Suppressor macrophage treated with lipopolysaccharide for 4 hours (primary cell): ENCODE measurements around the gene UTP3.
"Not testable (repeated sequence)": the region's sequence is repeated elsewhere in the genome, so short reads cannot be mapped to it uniquely, and the experiment has no call there.

Source experiments
- DNase-seq: peaks from one replicate; pipeline ENCODE4 v3.0.0-alpha.2; 2020

UTP3 gene

DNA sequence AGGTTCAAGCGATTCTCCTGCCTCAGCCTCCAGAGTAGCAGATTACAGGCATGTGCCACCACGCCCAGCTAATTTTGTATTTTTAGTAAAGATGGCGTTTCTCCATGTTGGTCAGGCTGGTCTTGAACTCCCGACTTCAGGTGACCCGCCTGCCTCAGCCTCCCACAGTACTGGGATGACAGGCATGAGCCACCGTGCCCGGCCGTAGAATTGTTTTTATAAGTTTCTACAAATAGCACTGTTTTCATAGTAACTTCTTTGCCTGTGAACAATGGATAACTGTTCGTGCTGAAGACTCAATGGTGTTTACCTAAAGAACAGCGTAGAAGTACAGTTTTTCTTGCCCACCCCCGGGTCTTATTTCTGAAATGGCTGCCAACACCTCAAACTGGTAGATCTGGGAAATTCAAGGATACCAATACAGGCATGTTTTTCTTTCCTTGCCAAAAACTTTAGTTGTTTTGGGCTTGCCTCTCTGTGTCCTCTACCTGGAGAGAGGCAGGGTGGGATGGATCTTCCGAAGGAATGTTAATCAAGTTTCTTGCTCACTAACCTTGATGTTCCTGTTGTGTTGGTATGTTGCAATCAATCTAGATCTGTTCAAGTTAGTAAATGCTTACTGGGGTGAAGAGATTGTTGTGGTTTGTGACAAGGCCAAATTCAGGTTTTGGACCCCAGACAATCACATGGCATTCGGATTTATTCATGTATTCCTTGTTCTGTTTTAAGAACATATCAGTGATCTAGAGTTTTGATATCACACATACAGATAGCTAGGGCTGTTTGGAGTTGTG lies 30.7 kb downstream of the UTP3 start:
- no peak for DNase-seq

DNA sequence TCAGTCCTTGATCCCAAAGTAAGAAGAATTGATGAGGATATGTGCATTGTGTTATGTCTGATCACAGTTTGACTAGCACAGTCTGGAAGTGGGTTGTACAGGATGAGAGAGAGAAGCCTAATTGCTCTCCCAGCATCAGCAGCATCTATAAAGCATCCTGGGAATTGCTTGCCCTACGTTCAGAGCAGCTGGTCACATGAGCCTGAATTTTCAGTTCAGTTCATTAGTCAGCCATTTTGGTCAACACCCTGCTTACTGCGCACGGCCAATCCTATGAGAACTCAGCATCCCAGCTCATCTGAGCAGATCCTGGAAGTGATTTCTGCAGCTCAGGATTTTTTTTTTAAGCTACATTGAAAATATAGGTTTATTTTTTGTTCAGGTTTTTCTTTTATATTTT lies 33.4 kb downstream of the UTP3 start, which contains the start of gene RUFY3:
TSS of gene RUFY3 (plus strand) at position 218 of the 400 bp plus-strand sequence. CDS start 610 bp downstream, outside the sequence.
- DNase-seq = no peak

DNA sequence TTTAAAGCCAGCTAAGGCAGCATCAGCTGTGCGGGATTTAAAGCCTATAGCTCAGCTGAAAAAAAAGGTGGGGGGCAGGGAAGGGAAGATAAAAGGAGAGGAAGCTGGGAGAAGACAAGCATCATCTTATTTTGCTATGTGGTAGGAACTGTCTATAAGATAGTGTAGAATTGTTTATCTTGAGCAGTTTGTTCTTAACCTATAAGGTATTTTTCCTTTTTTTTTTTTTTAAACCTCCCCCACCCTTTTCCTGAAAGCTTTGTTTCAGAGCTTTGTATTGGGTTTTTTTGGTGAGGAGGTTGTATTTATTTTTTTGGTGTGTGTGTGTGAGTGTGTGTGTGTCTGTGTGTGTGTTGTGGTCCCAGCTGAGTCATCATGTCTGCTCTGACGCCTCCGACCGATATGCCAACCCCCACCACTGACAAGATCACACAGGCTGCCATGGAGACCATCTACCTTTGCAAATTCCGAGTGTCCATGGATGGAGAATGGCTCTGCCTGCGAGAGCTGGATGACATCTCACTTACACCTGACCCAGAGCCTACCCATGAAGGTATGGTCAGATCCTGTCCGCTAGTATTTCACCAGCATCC lies 34.0 kb downstream of the UTP3 start:
- no peak for DNase-seq

DNA sequence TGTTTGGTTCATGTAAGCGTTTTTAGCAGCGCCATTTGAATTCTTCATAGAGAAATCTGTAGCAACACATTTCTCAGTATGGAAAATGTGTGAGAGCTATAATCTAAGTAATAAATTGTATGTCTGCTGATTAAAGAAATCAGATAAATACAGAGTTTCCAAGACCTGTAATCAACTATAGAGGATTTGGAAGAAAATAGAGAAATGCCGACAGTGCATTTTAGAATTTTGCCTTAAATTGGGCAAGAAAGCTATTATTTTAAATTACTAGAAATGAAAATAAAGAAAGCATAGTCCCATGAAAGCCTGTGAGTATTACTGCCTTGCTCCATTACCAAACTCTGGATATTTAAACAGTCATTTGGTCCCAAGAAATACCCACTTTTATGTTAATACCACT lies 36.1 kb downstream of the UTP3 start:
- no peak for DNase-seq

DNA sequence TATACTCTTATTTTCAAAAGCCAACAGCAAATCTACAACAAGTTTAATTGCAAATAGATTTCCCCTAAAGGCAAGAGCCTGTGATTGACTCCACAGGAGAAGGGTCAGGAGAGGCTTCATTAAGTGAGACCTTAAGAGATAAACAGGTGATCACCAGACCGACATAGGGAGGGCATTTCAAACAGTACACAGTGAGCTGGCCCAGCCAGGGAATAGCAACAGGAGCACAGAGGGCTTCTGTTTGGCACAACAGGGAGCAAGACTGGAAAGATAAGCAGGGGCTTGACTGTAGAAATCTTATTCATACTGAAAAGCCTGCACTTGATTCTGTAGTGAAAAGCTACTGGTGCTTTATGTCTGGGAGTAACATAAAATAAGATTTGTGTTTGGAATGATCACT lies 37.3 kb downstream of the UTP3 start:
- no peak for DNase-seq

DNA sequence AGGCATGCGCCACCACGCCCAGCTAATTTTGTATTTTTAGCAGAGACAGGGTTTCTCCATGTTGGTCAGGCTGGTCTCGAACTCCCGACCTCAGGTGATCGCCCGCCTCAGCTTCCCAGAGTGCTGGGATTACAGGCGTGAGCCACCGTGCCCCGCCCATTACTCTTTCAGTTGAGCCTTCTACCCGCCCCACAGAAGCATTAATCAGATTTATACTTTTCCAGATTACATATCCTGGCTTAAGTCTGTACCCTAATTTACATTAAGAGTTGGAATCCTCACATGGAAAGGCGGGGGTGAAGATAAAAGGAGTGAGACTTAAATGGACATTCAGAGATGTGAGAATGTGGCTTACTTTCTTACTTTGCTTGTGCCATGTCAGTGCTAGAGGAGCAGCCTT lies 38.2 kb downstream of the UTP3 start:
- DNase-seq = not testable (repeated sequence)

DNA sequence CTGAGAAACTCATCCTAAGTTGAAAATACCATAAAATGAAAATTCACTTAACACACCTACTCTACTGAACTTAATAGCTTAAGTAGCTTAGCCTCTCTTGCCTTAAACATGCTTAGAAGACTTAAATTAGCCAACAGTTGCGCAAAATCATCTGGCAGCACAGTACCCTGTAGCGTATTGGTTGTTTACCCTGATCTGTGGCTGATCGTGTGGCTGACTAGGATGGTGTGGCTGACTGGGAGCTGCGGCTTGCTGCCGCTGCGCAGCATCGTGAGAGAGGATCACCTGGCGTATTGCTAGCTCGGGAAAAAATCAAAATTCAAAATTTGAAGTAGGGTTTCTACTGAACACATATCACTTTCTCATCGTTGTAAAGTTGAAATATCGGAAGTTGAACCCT lies 39.8 kb downstream of the UTP3 start:
- DNase-seq = no peak

DNA sequence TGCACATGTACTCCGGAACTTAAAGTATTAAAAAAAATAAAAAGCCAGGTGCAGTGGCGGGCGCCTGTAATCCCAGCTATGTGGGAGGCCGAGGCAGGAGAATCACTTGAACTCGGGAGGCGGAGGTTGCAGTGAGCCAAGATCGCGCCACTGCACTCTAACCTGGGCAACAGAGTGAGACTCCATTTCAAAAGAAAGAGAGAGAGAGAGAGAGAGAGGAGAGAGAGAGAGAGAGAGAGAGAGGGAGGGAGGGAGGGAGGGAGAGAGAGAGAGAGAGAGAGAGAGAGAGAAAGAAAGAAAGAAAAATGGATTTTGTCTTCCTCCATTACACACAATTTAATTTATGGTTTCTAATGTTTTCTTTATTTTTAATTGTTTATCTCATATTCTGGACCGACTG lies 44.5 kb downstream of the UTP3 start:
- DNase-seq = not testable (repeated sequence)

DNA sequence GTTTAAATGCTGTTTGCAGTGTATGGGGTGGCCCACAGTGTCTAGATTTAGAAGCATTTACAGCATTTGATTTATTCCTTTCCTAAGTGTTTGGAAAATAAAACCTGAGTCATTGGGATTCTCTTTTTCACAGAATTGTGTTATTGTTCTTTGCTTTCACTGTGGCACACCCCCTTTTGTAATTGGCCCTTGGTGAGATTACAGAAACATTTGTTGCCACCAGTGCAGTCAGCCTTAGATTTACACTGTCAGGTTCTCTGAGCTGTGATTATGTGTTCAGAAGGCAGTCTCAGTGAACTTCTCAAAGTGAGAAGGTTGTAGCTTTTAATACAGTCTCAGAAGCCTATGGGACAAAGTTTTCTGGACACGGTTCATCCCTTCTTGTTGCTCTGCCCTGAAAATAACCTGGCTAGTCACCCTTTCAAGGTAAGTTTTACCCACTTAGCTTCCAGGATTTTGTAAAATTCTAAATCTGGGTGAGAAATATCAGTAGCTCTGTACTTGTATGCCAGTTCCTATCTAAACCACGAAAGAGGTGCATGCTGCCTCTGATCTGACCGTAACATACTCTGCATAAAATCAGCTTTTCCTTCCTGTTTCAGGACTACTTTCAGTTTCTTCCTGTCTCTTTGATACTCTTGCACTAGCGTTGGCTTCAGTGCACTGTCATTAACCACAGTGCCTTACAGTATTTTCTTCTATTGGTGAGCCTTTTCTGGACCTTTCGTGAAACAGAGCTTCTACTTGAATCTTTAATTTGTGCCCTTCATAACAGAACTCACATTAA lies 46.0 kb downstream of the UTP3 start:
- DNase-seq = peak; percentile 84

DNA sequence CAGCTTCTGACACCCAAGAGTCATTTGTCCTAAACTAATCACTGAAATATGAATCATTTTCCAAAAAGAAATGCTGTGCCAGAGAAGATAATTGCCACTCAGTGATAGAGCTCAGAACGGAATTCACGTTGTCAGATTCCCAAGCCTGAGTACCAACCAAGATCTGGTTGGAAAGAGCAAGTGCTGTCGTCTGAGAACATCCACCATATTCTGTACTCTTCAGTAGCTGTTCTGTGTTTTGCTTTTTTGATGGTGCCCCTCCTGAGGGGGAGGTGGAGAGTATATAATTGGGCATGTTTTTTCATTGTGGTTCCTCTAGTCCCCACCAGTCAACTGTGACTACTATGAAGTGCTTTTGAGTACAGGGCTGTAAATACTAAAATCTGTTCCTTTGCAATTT lies 46.6 kb downstream of the UTP3 start:
- no peak for DNase-seq

DNA sequence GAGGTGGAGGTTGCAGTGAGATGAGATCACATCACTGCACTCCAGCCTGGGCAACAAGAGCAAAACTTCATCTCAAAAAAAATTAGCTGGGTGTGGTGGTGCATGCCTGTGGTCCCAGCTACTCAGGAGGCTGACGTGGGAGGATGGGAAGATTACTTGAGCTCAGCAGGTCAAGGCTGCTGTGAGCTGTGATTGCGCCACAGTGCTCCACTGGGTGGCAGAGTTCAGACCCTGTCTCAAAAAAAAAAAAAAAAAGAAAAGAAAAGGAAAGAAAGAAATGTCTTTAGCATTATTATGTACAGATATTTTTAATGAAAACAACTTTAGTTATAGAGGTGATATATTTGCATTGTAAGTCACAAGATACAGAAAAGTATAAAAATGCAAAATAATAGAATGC lies 47.6 kb downstream of the UTP3 start:
- DNase-seq = peak; percentile 48

DNA sequence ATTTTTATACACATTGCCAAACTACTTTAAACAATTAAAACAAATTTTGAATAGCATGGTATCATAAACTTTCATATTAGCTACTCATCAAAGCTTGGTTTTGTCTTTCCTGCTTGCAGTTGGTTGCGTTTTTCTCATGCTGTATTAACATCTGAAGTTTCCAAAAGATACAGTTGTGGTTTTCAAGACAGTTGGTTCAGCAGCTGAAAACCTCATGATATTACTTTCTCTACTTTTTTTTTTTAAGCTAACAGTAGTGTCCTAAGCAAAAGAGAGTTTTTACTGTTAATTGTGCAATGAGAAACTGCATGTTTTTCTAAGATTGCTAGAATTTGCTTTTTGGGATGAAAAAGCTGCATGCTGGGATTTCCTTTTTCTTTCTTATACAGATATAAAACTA lies 48.7 kb downstream of the UTP3 start:
- DNase-seq = no peak

DNA sequence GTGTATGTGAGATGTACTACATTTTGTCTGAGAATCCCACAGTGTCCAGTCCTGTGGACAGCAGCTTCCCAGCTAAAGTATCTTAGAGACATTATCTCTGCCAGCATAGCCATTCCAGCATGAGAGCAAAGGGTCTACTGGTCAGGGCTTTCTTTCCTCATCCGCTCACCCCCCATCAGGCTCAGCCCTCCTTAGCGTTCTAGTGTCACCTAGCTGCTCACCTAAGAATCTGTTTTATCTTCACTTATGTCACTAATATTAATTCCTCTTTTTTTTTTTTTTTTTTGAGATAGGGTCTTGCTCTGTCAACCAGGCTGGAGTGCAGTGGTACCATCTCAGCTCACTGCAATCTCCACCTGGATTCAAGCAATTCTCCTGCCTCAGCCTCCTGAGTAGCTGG lies 49.1 kb downstream of the UTP3 start:
- no peak for DNase-seq

DNA sequence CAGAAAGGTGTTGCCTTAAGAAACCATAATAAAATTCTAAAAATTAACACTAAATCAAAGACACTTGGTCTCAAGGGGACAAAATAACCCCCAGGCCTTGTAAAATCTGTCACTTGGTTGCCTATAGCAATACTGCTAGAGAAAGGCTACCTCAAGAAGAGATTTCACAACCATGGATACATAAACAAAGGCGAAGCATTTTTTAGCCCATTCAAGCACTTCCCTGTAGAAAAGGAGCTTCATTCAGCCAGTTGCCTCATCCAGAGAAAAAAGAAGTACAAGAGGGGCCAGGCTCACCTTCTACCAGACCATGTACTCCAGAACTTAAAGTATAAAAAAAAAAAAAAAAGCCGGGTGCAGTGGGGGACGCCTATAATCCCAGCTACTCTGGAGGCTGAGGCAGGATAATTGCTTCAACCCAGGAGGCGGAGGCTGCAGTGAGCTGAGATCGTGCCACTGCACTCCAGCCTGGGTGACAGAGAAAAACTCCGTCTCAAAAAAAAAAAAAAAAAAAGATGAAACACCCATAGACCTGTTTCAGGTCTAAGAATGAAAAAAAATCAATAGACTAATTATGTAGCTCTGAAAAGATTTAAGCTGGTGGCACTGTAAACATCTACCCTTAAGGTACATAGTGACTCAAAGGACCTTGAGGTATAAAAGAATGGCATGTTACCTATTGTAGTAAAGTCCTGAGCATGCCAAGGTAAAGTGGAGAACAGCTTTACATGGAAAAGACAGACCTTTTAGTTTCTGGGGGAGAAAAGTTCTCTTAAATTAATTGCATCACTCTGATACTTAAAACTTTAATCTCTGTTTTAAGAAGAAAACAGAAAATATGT lies 51.4 kb downstream of the UTP3 start:
- DNase-seq = no peak
